Subcutaneous abdominal adipose tissue (tissue), 5 donors: ENCODE data around the gene CYP4F3.
"Not testable (repeated sequence)": the region's sequence is repeated elsewhere in the genome, so short reads cannot be mapped to it uniquely, and the experiment has no call there.

ENCODE experiments used
- H3K27ac ChIP-seq: one replicate; pipeline ENCODE4 v1.7.0; 2013; ENCODE audit warnings: low read depth, mild to moderate bottlenecking, inconsistent platforms, low read length, moderate library complexity
- H3K27me3 ChIP-seq, 5 donors: one replicate each; pipeline ENCODE4 v1.7.0; 2013; ENCODE audit warnings: low read length in 5 of 5, inconsistent platforms in 1 of 5; ENCODE audit not compliant: control insufficient read depth in 5 of 5, insufficient read depth in 4 of 5
- H3K36me3 ChIP-seq, 5 donors: one replicate each; pipeline ENCODE4 v1.7.0; 2013; ENCODE audit warnings: low read length in 5 of 5; ENCODE audit not compliant: control insufficient read depth in 5 of 5, insufficient read depth in 5 of 5
- H3K4me1 ChIP-seq, 5 donors: one replicate each; pipeline ENCODE4 v1.7.0; 2013; ENCODE audit warnings: low read length in 5 of 5, mild to moderate bottlenecking in 3 of 5, moderate library complexity in 1 of 5; ENCODE audit not compliant: control insufficient read depth in 5 of 5, insufficient read depth in 5 of 5
- H3K4me3 ChIP-seq, 5 donors: one replicate each; pipeline ENCODE4 v1.7.0; 2013; ENCODE audit warnings: low read length in 5 of 5, low read depth in 1 of 5
- H3K9ac ChIP-seq, 5 donors: one replicate each; pipeline ENCODE4 v1.7.0; 2013; ENCODE audit warnings: low read length in 5 of 5, mild to moderate bottlenecking in 4 of 5, moderate library complexity in 3 of 5
- H3K9me3 ChIP-seq, 5 donors: one replicate each; pipeline ENCODE4 v1.7.0; 2013; ENCODE audit warnings: low read length in 5 of 5; ENCODE audit not compliant: control insufficient read depth in 5 of 5
- donor health status: healthy.
- donor health status: healthy.
- donor health status: healthy.
- donor health status: healthy.
- donor health status: healthy.

CYP4F3 gene

DNA sequence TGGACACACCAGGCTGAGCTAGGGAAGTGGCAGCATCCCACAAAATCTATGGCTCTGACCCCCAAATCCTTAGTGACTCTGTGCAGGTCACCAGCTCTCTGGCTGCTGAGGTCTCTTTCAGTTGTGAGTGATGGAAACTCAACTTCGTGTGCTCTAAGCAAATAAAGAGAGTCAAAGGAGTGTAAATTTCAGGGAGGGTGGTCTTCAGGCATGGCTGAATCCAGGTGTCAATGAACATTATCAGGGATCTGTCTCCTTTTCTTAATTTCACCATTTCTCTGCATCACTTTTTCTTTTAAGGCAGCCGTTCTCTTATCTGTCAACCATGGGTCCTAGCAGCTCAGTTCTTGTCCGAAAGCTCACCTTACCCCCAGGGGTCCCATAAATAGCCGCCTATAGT is 38.4 kb downstream of the CYP4F3 start:
- H3K4me3 ChIP-seq = no peak overlapping the region
- H3K9ac ChIP-seq = no peak overlapping the region

DNA sequence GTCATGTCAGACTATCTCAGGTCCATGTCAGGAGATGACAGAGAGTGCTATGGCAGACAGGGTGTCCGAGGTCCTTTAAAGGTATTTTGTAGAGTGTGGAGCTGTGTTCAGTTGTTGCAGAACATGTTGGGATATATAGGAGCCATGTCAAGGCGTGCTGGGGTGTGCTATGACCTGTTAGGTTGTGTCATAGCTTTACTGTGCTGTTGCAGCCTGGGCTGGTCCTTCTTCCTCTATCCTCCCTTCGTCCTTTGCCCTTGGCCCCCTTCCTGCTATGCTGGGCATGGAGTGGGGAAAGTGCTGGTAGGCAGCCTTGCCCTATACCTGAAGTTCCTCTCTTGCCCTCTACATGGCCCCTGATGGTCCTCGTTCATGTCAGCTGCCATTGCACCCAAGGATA is 39.2 kb downstream of the CYP4F3 start:
- H3K9ac ChIP-seq, H3K27me3 ChIP-seq, H3K4me3 ChIP-seq, H3K9me3 ChIP-seq, H3K27ac ChIP-seq, H3K4me1 ChIP-seq: not testable (repeated sequence)
- H3K36me3 ChIP-seq = peaks cover 10 to 61% (median 54%) of the 10 kb centered on the region in 5 donors

More for the DNA sequence above, 38.4 kb downstream of the CYP4F3 start:
- no peaks in the 10 kb centered on the region for H3K9me3 ChIP-seq
- H3K27ac ChIP-seq = no peak overlapping the region
- H3K27me3 ChIP-seq = no peaks in the 10 kb centered on the region
- peaks cover 6 to 53% (median 46%) of the 10 kb centered on the region in 5 donors for H3K36me3 ChIP-seq
- peaks cover 0 to 11% (median 0%) of the 10 kb centered on the region in 5 donors for H3K4me1 ChIP-seq

DNA sequence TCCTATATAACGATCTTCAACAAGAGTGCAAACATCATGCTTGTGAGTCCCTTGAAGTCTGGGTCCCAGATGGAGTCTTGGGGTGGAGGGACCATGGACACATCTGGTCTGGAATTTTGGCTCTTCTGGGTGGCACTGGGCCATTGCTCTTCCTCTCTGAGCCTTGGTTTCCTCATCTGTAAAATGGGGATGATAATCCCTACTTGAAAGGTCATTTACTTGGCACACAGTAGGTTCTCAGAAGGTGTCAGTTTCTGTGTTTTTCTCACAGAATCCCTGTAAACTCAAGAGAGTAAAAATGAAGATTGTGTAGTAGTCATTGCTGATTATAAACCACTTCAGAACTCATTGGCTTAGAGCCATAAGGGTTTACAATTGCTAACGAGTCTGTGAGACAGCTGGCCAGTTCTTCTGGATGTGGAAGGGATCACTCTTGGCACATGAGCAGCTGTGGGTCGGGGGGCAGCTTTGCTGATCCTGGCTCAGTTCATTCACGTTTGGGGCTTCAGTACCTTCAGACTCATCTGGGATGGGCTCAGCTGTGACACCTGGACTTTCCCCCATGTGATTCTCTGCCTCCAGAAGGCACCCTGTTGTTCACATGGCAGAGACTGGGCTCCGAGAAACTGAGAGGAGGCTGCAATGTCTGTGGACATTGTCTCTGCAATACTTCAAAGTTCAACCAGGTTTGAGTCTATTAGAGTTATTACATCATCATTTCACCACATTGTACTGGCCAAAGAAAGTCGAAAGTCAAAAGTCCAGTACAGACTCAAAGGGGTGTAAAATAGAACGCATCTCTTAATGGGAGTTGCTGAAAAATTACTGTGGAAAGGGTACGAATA is 40.0 kb downstream of the CYP4F3 start:
- no peaks in the 10 kb centered on the region for H3K9me3 ChIP-seq
- no peaks in the 10 kb centered on the region for H3K4me1 ChIP-seq
- peaks cover 10 to 69% (median 62%) of the 10 kb centered on the region in 5 donors for H3K36me3 ChIP-seq
- no peak overlapping the region for H3K4me3 ChIP-seq
- no peak overlapping the region for H3K27ac ChIP-seq
- H3K9ac ChIP-seq = no peak overlapping the region
- no peaks in the 10 kb centered on the region for H3K27me3 ChIP-seq

DNA sequence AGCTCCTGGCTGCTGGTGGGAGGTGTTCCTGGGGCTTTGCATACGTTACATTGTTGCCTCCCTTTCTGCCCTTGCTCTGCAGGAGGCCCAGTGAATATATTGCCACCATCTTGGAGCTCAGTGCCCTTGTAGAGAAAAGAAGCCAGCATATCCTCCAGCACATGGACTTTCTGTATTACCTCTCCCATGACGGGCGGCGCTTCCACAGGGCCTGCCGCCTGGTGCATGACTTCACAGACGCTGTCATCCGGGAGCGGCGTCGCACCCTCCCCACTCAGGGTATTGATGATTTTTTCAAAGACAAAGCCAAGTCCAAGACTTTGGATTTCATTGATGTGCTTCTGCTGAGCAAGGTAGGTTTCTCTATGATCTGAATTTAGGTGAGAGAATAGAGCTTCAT is 42.7 kb downstream of the CYP4F3 start:
- H3K9me3 ChIP-seq = peaks cover 2 to 11% (median 9%) of the 10 kb centered on the region in 5 donors
- no peak overlapping the region for H3K4me3 ChIP-seq
- no peak overlapping the region for H3K9ac ChIP-seq
- no peaks in the 10 kb centered on the region for H3K27me3 ChIP-seq
- no peaks in the 10 kb centered on the region for H3K4me1 ChIP-seq
- H3K36me3 ChIP-seq = peaks cover 16 to 83% (median 77%) of the 10 kb centered on the region in 5 donors
- H3K27ac ChIP-seq = no peak overlapping the region

DNA sequence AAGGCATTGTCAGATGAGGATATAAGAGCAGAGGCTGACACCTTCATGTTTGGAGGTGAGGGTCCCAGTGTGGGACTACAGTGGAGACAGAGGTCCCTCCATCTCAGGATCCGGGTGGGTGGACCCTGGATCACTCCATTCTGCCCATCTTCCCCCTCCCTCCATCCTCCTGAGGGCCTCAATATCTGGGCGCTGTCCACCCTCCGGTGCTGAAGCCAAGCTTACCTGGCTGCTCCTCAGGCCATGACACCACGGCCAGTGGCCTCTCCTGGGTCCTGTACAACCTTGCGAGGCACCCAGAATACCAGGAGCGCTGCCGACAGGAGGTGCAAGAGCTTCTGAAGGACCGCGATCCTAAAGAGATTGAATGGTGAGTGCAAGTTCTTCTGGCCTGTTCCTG is 44.1 kb downstream of the CYP4F3 start:
- peaks cover 20 to 72% (median 66%) of the 10 kb centered on the region in 5 donors for H3K36me3 ChIP-seq
- no peaks in the 10 kb centered on the region for H3K4me1 ChIP-seq
- no peak overlapping the region for H3K4me3 ChIP-seq
- no peaks in the 10 kb centered on the region for H3K27me3 ChIP-seq
- no peak overlapping the region for H3K27ac ChIP-seq
- peaks cover 4 to 16% (median 11%) of the 10 kb centered on the region in 5 donors for H3K9me3 ChIP-seq
- H3K9ac ChIP-seq = no peak overlapping the region

- peaks cover 0 to 3% (median 2%) of the 10 kb centered on the region in 5 donors for H3K9me3 ChIP-seq
- no peak overlapping the region for H3K27ac ChIP-seq
- H3K9ac ChIP-seq = no peak overlapping the region
- peaks cover 0 to 3% (median 0%) of the 10 kb centered on the region in 5 donors for H3K4me1 ChIP-seq
- H3K36me3 ChIP-seq = peaks cover 8 to 28% (median 13%) of the 10 kb centered on the region in 5 donors
- H3K27me3 ChIP-seq = no peaks in the 10 kb centered on the region
- no peak overlapping the region for H3K4me3 ChIP-seq
These were observed 56.0 kb downstream of the CYP4F3 start for GRCh38 chr19:15696654-15697194.

DNA sequence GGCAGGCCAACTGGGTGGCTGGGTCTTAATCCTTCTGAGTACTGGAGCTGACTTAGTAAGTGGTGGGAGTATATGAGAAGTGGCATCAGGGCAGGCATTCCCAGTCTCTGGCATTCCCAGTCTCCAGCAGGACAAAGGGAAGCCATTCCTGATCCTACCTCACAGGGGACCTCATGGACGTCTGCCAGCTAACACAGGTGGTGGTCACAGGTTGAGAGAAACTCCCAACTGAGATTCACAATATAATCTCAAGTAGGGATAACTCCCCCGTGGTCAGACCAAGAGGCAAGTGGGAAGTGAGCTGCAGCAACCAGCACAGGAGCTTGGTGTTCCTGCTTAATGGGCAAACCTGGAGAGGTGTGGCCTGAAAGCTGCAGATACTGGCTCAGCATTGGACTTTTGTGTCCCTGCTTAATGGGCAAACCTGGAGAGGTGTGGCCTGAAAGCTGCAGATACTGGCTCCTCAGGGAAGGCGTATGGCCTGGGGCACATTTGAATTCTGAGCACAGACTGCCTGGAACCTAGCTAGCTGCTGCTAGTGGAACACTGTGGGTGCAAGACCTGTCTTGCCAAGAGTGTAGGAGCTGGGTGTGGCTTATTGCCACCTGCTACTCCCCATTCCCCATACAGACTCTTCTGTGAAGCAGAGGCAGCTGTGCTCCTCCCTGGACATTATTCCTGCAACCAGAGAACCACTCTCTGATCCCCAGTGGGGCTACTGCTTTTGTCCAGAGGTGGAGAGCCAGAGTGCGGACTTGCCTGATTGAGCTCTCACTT is 61.2 kb downstream of the CYP4F3 start:
- Histone ChIP-seq H3K4me1 (peaks cover 3 to 19% (median 18%) of the 10 kb centered on the region in 5 donors), H3K4me3 (no peak overlapping the region), H3K27ac (no peak overlapping the region), H3K36me3 (peaks cover 7 to 17% (median 8%) of the 10 kb centered on the region in 5 donors), H3K9ac (no peak overlapping the region), H3K27me3 (no peaks in the 10 kb centered on the region), H3K9me3 (peaks cover 0 to 2% (median 0%) of the 10 kb centered on the region in 5 donors)

- Histone ChIP-seq H3K4me1 (peaks cover 3 to 19% (median 18%) of the 10 kb centered on the region in 5 donors), H3K36me3 (peaks cover 3 to 11% (median 8%) of the 10 kb centered on the region in 5 donors), H3K4me3 (no peak overlapping the region), H3K27me3 (no peaks in the 10 kb centered on the region), H3K9ac (no peak overlapping the region), H3K27ac (no peak overlapping the region), H3K9me3 (peaks cover 0 to 2% (median 0%) of the 10 kb centered on the region in 5 donors)
These were observed 61.8 kb downstream of the CYP4F3 start for GRCh38 chr19:15702534-15702930.
